HEK293 (cell line): ENCODE measurements around the gene DYRK2.

Experiments
- CTCF ChIA-PET: fragments of 350-600 bp; formaldehyde crosslinking; extraction: SDS; loops from one replicate; lab custom pipeline; 2021; ENCODE audit warnings: antibody characterized with exemption; lab: Yijun Ruan, JAX
- POLR2A ChIA-PET: fragments of 300-600 bp; formaldehyde crosslinking; extraction: SDS; loops from one replicate; lab custom pipeline; 2020; ENCODE audit warnings: antibody characterized with exemption, inconsistent platforms; lab: Yijun Ruan, JAX
- H3K27ac ChIP-seq: fragments of 200-500 bp; sonication (Bioruptor generic); 2 replicates; pipeline ENCODE4 v1.5.1; 2014; ENCODE audit warnings: low read depth, low read length, control low read depth, inconsistent platforms; ENCODE audit errors: extremely low read depth
- H3K36me3 ChIP-seq, 2 experiments: fragments of 200-500 bp in 1 of 2; sonication (Bioruptor generic) in 1 of 2; 1 replicate in 1 of 2; 2 replicates in 1 of 2; pipeline ENCODE4 v1.5.1; 2014 to 2017; ENCODE audit warnings: inconsistent platforms in 2 of 2, low read length in 2 of 2; ENCODE audit not compliant: control insufficient read depth in 2 of 2, insufficient read depth in 1 of 2
- H3K4me1 ChIP-seq: fragments of 200-500 bp; sonication (Bioruptor generic); 2 replicates; pipeline ENCODE4 v1.5.1; 2014; ENCODE audit warnings: mild to moderate bottlenecking, low read length, inconsistent platforms; ENCODE audit not compliant: control insufficient read depth, insufficient read depth
- H3K4me3 ChIP-seq: 2 replicates; pipeline ENCODE4 v1.5.1; 2011; ENCODE audit warnings: low read depth, mild to moderate bottlenecking, control low read depth, low read length, moderate library complexity
- H3K9me3 ChIP-seq: fragments of 200-500 bp; sonication (Bioruptor generic); 2 replicates; pipeline ENCODE4 v1.5.1; 2014; ENCODE audit warnings: low read depth, low read length, inconsistent platforms; ENCODE audit not compliant: control insufficient read depth, insufficient read depth
- BCL11B ChIP-seq: fragments of 450-650 bp; formaldehyde crosslinking; IDR thresholded peaks from 2 replicates; pipeline ENCODE4 v1.5.1; 2016; ENCODE audit warnings: low read depth, missing biosample characterization, missing genetic modification characterization
- KLF8 ChIP-seq: fragments of 450-650 bp; formaldehyde crosslinking; IDR thresholded peaks from 2 replicates; pipeline ENCODE4 v1.5.1; 2016; ENCODE audit warnings: missing biosample characterization, missing genetic modification characterization
- SCRT1 ChIP-seq: fragments of 450-650 bp; formaldehyde crosslinking; IDR thresholded peaks from 2 replicates; pipeline ENCODE4 v1.5.1; 2016; ENCODE audit warnings: missing biosample characterization, missing genetic modification characterization, borderline replicate concordance
- ZBTB1 ChIP-seq: fragments of 450-650 bp; formaldehyde crosslinking; IDR thresholded peaks from 2 replicates; pipeline ENCODE4 v1.5.1; 2016; ENCODE audit warnings: missing biosample characterization, missing genetic modification characterization
- ZBTB48 ChIP-seq: fragments of 450-650 bp; formaldehyde crosslinking; IDR thresholded peaks from 2 replicates; pipeline ENCODE4 v1.5.1; 2016; ENCODE audit warnings: missing biosample characterization, missing genetic modification characterization
- ZBTB7A ChIP-seq: fragments of 450-650 bp; formaldehyde crosslinking; IDR thresholded peaks from 2 replicates; pipeline ENCODE4 v1.5.1; 2016; ENCODE audit warnings: low read depth, missing biosample characterization, missing genetic modification characterization
- ZFP37 ChIP-seq: fragments of 450-650 bp; formaldehyde crosslinking; IDR thresholded peaks from 2 replicates; pipeline ENCODE4 v1.5.1; 2016; ENCODE audit warnings: missing biosample characterization, missing genetic modification characterization
- ZNF112 ChIP-seq: fragments of 450-650 bp; formaldehyde crosslinking; IDR thresholded peaks from 2 replicates; pipeline ENCODE4 v1.5.0; 2017; ENCODE audit warnings: missing biosample characterization, missing genetic modification characterization
- ZNF132 ChIP-seq: fragments of 450-650 bp; formaldehyde crosslinking; IDR thresholded peaks from 2 replicates; pipeline ENCODE4 v1.5.1; 2017; ENCODE audit warnings: missing biosample characterization, missing genetic modification characterization, borderline replicate concordance
- ZNF174 ChIP-seq: fragments of 450-650 bp; formaldehyde crosslinking; IDR thresholded peaks from 2 replicates; pipeline ENCODE4 v1.5.0; 2017; ENCODE audit warnings: missing biosample characterization, mild to moderate bottlenecking, missing genetic modification characterization
- ZNF175 ChIP-seq: fragments of 450-650 bp; formaldehyde crosslinking; IDR thresholded peaks from 2 replicates; pipeline ENCODE4 v1.5.1; 2016; ENCODE audit warnings: missing biosample characterization, missing genetic modification characterization
- ZNF2 ChIP-seq: fragments of 450-650 bp; formaldehyde crosslinking; IDR thresholded peaks from 2 replicates; pipeline ENCODE4 v1.5.1; 2016; ENCODE audit warnings: missing biosample characterization, missing genetic modification characterization
- ZNF211 ChIP-seq: fragments of 450-650 bp; formaldehyde crosslinking; IDR thresholded peaks from 2 replicates; pipeline ENCODE4 v1.5.1; 2016; ENCODE audit warnings: low read depth, missing biosample characterization, missing genetic modification characterization
- ZNF239 ChIP-seq: fragments of 450-650 bp; formaldehyde crosslinking; IDR thresholded peaks from 2 replicates; pipeline ENCODE4 v1.5.1; 2016; ENCODE audit warnings: missing biosample characterization, missing genetic modification characterization
- ZNF341 ChIP-seq: fragments of 450-650 bp; formaldehyde crosslinking; IDR thresholded peaks from 2 replicates; pipeline ENCODE4; 2016; ENCODE audit warnings: low read depth, missing biosample characterization, missing genetic modification characterization
- ZNF391 ChIP-seq: fragments of 450-650 bp; formaldehyde crosslinking; IDR thresholded peaks from 2 replicates; pipeline ENCODE4 v1.5.1; 2016; ENCODE audit warnings: low read depth, missing biosample characterization, missing genetic modification characterization, borderline replicate concordance
- ZNF416 ChIP-seq: fragments of 450-650 bp; formaldehyde crosslinking; IDR thresholded peaks from 2 replicates; pipeline ENCODE4 v1.5.1; 2016; ENCODE audit warnings: missing biosample characterization, missing genetic modification characterization
- ZNF549 ChIP-seq: fragments of 450-650 bp; IDR thresholded peaks from 2 replicates; pipeline ENCODE4 v1.5.1; 2018; ENCODE audit warnings: missing biosample characterization, missing genetic modification characterization, mild to moderate bottlenecking, inconsistent platforms, moderate library complexity
- ZNF560 ChIP-seq: fragments of 450-650 bp; formaldehyde crosslinking; IDR thresholded peaks from 2 replicates; pipeline ENCODE4 v1.5.1; 2017; ENCODE audit warnings: missing biosample characterization, missing genetic modification characterization, borderline replicate concordance
- TF ChIP-seq, protein P1 (sequence below): fragments of 450-650 bp; formaldehyde crosslinking; IDR thresholded peaks from 2 replicates; pipeline ENCODE4 v1.5.1; 2016; ENCODE audit warnings: missing biosample characterization, missing genetic modification characterization
- TF ChIP-seq, protein P2 (sequence below): fragments of 450-650 bp; formaldehyde crosslinking; IDR thresholded peaks from 2 replicates; pipeline ENCODE4; 2016; ENCODE audit warnings: missing biosample characterization, missing genetic modification characterization
- TF ChIP-seq, protein P3 (sequence below): fragments of 450-650 bp; formaldehyde crosslinking; IDR thresholded peaks from 2 replicates; pipeline ENCODE4 v1.5.1; 2016; ENCODE audit warnings: missing biosample characterization, missing genetic modification characterization
- TF ChIP-seq, protein P4 (sequence below): fragments of 450-650 bp; formaldehyde crosslinking; IDR thresholded peaks from 2 replicates; pipeline ENCODE4 v1.5.1; 2016; ENCODE audit warnings: missing biosample characterization, missing genetic modification characterization
- TF ChIP-seq, protein P5 (sequence below): fragments of 450-650 bp; formaldehyde crosslinking; optimal IDR thresholded peaks from 2 replicates; pipeline ENCODE3; 2016; ENCODE audit warnings: missing biosample characterization, mild to moderate bottlenecking, missing genetic modification characterization
- TF ChIP-seq, protein P6 (sequence below): fragments of 450-650 bp; formaldehyde crosslinking; IDR thresholded peaks from 2 replicates; pipeline ENCODE4 v1.5.1; 2017; ENCODE audit warnings: missing biosample characterization, missing genetic modification characterization

DYRK2 gene

DNA sequence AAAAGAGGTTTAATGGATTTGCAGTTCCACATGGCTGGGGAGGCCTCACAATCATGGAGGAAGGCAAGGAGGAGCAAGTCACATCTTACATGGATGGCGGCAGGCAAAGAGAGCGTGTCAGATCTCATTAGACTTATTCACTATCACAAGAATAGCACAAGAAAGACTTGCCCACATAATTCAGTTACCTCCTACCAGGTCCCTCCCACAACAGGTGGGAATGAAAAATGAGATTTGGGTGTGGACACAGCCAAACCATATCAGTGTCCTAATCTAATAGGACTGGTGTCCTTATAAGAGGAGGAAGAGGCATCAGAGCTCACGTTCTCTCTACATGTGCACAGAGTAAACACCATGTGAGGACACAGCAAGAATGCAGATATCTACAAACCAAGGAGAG is 25.9 kb downstream of the DYRK2 start (continued):
- TF ChIP-seq, protein P1, sequence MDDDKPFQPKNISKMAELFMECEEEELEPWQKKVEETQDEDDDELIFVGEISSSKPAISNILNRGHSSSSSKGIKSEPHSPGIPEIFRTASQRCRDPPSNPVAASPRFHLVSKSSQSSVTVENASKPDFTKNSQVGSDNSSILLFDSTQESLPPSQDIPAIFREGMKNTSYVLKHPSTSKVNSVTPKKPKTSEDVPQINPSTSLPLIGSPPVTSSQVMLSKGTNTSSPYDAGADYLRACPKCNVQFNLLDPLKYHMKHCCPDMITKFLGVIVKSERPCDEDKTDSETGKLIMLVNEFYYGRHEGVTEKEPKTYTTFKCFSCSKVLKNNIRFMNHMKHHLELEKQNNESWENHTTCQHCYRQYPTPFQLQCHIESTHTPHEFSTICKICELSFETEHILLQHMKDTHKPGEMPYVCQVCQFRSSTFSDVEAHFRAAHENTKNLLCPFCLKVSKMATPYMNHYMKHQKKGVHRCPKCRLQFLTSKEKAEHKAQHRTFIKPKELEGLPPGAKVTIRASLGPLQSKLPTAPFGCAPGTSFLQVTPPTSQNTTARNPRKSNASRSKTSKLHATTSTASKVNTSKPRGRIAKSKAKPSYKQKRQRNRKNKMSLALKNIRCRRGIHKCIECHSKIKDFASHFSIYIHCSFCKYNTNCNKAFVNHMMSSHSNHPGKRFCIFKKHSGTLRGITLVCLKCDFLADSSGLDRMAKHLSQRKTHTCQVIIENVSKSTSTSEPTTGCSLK, result no peak
- TF ChIP-seq ZNF416 (tag by site-specific recombination), result no peak
- TF ChIP-seq, all 188 proteins: peak for 0

DNA sequence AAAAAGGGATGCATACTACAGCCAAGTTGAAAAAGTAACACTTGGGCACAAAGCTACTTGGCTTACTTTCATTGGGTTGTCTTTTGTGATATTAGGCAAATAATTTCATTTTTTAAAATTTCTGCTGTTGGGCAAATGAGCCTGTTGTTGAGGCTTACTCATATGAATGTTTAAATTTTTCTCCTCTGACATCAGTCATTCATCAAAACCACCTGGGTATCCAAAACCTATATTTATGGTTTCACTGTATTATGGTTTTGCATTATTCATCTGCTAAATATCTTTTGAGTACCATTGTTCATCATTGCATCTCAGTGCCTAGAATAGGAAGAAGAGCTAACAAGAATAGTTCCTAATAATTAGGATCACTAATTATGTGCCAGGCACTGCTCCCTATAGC is 28.1 kb downstream of the DYRK2 start:
- ChIA-PET POLR2A (no interaction called here), CTCF (interaction anchor here (0.6 kb wide), 1 partner anchor 1154 kb away, joined by 3 read pairs; no protein-coding TSS in a partner anchor)
- Histone ChIP-seq H3K27ac (no peak overlapping the region), H3K4me1 (no peaks in the 10 kb centered on the region), H3K4me3 (no peak overlapping the region), H3K9me3 (no peaks in the 10 kb centered on the region), H3K36me3 (no peaks in the 10 kb centered on the region)
- no peak for TF ChIP-seq ZNF341 (tag by site-specific recombination)
- TF ChIP-seq KLF8 (tag by site-specific recombination), result no peak
- no peak for TF ChIP-seq SCRT1 (tag by site-specific recombination)
- TF ChIP-seq ZNF549 (tag by site-specific recombination), result no peak
- no peak for TF ChIP-seq ZNF239 (tag by site-specific recombination)
- TF ChIP-seq, protein P2, sequence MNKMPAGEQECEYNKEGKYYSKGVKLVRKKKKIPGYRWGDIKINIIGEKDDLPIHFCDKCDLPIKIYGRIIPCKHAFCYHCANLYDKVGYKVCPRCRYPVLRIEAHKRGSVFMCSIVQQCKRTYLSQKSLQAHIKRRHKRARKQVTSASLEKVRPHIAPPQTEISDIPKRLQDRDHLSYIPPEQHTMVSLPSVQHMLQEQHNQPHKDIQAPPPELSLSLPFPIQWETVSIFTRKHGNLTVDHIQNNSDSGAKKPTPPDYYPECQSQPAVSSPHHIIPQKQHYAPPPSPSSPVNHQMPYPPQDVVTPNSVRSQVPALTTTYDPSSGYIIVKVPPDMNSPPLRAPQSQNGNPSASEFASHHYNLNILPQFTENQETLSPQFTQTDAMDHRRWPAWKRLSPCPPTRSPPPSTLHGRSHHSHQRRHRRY (tag by site-specific recombination), result no peak
- TF ChIP-seq ZNF112 (tag by site-specific recombination), result no peak
- TF ChIP-seq ZBTB7A (tag by site-specific recombination), result no peak

DNA sequence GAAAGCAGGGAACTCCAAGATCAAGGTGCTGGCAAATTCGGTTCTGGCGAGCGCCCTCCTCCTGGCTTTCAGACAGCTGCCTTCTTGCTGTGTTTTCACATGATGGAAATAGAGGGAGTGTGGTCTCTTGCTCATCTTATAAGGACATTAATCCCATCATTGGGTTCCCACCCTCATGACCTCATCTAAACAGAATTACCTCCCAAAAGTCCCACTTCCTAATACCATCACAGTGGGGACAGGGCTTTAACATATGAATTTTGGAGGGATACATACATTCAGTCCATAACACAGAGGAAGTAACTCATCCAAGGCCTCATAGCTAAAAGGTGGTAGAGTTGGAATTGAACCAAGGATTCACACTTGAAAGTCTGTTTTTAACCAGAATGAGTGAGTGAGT is 28.6 kb downstream of the DYRK2 start:
- Histone ChIP-seq H3K4me1 (no peaks in the 10 kb centered on the region), H3K27ac (no peak overlapping the region), H3K4me3 (no peak overlapping the region), H3K9me3 (no peaks in the 10 kb centered on the region), H3K36me3 (no peaks in the 10 kb centered on the region)
- CTCF ChIA-PET, result interaction anchor here (0.6 kb wide), 1 partner anchor 1153 kb away, joined by 3 read pairs; no protein-coding TSS in a partner anchor
- POLR2A ChIA-PET, result no interaction called here
- no peak for TF ChIP-seq ZNF174 (tag by site-specific recombination)
- no peak for TF ChIP-seq ZNF239 (tag by site-specific recombination)
- TF ChIP-seq ZNF560, result no peak
- no peak for TF ChIP-seq BCL11B (tag by site-specific recombination)
- TF ChIP-seq SCRT1 (tag by site-specific recombination), result no peak
- no peak for TF ChIP-seq ZNF211 (tag by site-specific recombination)
- TF ChIP-seq, protein P3, sequence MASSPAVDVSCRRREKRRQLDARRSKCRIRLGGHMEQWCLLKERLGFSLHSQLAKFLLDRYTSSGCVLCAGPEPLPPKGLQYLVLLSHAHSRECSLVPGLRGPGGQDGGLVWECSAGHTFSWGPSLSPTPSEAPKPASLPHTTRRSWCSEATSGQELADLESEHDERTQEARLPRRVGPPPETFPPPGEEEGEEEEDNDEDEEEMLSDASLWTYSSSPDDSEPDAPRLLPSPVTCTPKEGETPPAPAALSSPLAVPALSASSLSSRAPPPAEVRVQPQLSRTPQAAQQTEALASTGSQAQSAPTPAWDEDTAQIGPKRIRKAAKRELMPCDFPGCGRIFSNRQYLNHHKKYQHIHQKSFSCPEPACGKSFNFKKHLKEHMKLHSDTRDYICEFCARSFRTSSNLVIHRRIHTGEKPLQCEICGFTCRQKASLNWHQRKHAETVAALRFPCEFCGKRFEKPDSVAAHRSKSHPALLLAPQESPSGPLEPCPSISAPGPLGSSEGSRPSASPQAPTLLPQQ, result no peak
- TF ChIP-seq ZNF2 (tag by site-specific recombination), result no peak
- no peak for TF ChIP-seq ZNF132 (tag by site-specific recombination)
- TF ChIP-seq ZNF391 (tag by site-specific recombination), result no peak
- TF ChIP-seq ZNF175 (tag by site-specific recombination), result no peak
- TF ChIP-seq ZBTB48 (tag by site-specific recombination), result no peak
- TF ChIP-seq, protein P4, sequence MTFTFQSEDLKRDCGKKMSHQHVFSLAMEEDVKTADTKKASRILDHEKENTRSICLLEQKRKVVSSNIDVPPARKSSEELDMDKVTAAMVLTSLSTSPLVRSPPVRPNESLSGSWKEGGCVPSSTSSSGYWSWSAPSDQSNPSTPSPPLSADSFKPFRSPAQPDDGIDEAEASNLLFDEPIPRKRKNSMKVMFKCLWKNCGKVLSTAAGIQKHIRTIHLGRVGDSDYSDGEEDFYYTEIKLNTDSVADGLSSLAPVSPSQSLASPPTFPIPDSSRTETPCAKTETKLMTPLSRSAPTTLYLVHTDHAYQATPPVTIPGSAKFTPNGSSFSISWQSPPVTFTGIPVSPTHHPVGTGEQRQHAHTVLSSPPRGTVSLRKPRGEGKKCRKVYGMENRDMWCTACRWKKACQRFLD, result no peak
- TF ChIP-seq ZBTB1 (tag by site-specific recombination), result no peak
- TF ChIP-seq, protein P5, sequence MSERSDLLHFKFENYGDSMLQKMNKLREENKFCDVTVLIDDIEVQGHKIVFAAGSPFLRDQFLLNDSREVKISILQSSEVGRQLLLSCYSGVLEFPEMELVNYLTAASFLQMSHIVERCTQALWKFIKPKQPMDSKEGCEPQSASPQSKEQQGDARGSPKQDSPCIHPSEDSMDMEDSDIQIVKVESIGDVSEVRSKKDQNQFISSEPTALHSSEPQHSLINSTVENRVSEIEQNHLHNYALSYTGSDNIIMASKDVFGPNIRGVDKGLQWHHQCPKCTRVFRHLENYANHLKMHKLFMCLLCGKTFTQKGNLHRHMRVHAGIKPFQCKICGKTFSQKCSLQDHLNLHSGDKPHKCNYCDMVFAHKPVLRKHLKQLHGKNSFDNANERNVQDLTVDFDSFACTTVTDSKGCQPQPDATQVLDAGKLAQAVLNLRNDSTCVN (tag by site-specific recombination), result no peak
- no peak for TF ChIP-seq ZFP37
- TF ChIP-seq, protein P6, sequence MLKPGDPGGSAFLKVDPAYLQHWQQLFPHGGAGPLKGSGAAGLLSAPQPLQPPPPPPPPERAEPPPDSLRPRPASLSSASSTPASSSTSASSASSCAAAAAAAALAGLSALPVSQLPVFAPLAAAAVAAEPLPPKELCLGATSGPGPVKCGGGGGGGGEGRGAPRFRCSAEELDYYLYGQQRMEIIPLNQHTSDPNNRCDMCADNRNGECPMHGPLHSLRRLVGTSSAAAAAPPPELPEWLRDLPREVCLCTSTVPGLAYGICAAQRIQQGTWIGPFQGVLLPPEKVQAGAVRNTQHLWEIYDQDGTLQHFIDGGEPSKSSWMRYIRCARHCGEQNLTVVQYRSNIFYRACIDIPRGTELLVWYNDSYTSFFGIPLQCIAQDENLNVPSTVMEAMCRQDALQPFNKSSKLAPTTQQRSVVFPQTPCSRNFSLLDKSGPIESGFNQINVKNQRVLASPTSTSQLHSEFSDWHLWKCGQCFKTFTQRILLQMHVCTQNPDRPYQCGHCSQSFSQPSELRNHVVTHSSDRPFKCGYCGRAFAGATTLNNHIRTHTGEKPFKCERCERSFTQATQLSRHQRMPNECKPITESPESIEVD (tag by site-specific recombination), result no peak
